Sigmoid colon (tissue), 4 donors: ENCODE results near the gene TOMM40.

ENCODE experiments used
- POLR2A ChIP-seq, 2 donors: fragments of 450-650 bp; IDR thresholded peaks; one replicate each; pipeline ENCODE4 v1.6.1; 2016; ENCODE audit warnings: antibody characterized with exemption in 2 of 2, mild to moderate bottlenecking in 2 of 2, moderate library complexity in 2 of 2
- POLR2AphosphoS5 ChIP-seq, 4 donors: sonication (generic); formaldehyde crosslinking; IDR thresholded peaks; one replicate each; pipeline ENCODE4 v1.6.1; 2017; ENCODE audit warnings: antibody characterized with exemption in 4 of 4
- TF ChIP-seq, protein P1 (sequence below), 4 experiments: fragments of 450-650 bp in 3 of 4; fragments of 200-600 bp in 1 of 4; IDR thresholded peaks; one replicate each; pipeline ENCODE4 v1.5.1; 2016 to 2019; ENCODE audit warnings: antibody characterized with exemption in 4 of 4, mild to moderate bottlenecking in 3 of 4, moderate library complexity in 2 of 4

DNA sequence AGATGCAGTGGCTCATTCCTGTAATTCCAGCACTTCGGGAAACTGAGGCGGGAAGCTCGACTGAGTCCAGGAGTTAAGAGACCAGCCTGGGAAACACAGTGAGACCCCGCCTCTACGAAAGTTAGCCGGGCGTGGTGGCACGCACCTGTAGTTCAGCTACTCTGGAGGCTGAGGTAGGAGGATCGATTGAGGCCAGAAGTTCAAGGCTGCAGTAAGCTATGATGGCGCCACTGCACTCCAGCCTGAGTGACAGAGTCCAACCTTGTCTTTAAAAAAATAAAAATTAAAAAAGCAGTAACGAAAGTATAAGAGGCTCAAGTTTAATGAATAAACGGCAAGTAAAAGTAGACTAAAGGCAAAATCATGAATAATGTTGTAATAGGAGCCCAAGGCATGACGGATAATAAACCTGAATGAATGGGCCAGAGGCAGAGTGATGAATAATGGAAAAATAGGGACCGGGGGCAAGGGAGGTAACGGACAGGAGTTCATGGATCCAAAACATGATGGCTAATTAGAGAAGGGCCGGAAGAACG is 1.2 kb upstream of the TOMM40 start:
- TF ChIP-seq, protein P1, sequence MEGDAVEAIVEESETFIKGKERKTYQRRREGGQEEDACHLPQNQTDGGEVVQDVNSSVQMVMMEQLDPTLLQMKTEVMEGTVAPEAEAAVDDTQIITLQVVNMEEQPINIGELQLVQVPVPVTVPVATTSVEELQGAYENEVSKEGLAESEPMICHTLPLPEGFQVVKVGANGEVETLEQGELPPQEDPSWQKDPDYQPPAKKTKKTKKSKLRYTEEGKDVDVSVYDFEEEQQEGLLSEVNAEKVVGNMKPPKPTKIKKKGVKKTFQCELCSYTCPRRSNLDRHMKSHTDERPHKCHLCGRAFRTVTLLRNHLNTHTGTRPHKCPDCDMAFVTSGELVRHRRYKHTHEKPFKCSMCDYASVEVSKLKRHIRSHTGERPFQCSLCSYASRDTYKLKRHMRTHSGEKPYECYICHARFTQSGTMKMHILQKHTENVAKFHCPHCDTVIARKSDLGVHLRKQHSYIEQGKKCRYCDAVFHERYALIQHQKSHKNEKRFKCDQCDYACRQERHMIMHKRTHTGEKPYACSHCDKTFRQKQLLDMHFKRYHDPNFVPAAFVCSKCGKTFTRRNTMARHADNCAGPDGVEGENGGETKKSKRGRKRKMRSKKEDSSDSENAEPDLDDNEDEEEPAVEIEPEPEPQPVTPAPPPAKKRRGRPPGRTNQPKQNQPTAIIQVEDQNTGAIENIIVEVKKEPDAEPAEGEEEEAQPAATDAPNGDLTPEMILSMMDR (IDR thresholded peaks at IDR 0.05) = no peak
- no peak for TF ChIP-seq POLR2AphosphoS5 (IDR thresholded peaks at IDR 0.05)
- no peak for TF ChIP-seq POLR2A (IDR thresholded peaks at IDR 0.05)
